ENCODE data around the gene PLCD4.

Gene PLCD4

DNA sequence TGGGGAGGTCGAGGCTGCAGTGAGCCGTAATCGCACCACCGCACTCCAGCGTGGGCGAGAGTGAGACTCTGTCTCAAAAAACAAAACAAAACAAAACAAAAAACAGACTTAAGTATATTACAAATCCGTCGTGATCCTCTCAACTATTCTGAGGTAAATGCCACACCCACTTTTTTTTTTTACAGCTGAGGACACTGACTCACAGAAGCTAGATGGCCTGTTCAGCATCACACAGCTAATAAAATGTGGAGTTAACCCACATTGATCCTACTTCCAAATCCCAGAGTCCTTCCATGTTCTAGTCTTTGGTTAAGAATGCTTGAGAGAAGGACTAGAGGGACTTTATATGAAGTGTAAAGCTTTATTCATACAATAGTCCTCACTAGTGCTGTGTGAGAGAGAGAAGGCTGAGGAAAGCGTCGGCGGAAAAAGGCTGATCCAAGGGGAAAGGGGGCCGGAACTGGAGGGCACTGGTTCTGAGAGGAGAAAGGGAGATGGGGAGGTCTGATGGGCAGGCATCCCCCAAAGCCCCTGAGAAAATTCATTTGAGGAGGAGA lies 63.5 kb downstream of the PLCD4 start:
- DNase-seq: no peak

DNA sequence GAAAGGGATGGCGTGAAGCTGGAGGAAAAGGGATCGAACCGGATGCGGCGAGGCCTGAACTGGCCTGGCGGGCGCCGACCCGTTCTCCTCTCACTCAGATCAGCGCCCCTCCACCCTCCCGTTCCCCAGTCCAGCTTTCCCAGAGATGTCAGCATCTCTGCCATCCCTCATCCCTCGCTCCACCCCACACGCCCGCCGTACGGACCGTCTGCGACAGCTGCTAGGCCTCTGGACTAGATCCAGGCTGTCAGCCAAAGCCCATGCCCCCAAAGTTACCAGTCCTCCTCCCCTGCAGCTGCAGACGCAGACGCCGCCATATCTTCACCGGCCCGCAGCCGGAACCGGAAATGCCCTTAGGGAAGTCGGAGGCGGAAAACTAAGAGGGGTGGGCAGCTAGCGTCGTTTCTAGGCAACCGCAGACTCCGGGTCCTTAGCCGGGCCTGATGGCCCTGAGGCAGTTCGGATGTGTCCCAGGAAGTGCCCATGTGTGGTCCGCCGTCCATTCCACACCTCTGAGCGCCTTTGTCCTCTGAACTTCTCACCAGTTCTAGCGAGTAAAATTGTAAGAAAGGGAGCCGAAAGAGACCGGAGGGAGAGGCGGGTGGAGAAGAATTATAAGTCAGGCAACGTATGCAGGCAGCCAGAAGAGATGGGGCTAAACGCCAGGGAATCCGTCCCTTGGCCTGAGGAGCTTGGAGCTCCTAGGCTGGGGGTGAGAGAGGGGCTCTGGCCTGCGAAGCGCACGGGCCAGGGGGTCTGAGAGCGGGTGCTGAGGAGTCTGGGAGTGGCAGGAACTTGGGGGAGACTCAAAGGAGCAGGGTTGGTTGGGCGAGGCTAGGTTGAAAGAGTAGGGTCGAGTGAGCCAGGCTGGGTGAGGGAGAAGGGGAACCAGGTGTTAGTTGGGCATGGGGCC lies 64.2 kb downstream of the PLCD4 start, which contains the start of the genes RNF25 and STK36:
RNF25 (minus strand) TSS at position 349 of the 913 bp plus-strand sequence; CDS start at position 317, 32 bp downstream.
STK36 (plus strand) TSS at position 433 of the 913 bp plus-strand sequence. CDS start 744 bp downstream, outside the sequence.
- peak; percentile 90 for DNase-seq

DNA sequence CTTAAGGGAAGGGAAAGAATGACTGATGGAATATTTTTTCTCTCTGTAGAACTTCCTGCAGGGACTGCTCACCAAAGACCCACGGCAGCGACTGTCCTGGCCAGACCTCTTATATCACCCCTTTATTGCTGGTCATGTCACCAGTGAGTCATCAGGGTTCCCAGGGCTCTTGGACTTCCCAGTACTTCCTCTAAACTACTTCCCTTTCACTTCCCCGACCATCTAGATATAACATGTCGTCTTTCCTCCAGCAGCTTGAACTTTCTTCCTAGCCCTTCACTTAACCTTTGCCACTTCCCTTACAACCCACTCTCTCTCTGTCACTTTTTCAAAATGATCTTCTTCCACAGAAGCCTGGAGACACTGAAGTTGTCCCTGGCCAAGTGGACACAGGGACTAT lies 71.4 kb downstream of the PLCD4 start:
- DNase-seq: no peak

DNA sequence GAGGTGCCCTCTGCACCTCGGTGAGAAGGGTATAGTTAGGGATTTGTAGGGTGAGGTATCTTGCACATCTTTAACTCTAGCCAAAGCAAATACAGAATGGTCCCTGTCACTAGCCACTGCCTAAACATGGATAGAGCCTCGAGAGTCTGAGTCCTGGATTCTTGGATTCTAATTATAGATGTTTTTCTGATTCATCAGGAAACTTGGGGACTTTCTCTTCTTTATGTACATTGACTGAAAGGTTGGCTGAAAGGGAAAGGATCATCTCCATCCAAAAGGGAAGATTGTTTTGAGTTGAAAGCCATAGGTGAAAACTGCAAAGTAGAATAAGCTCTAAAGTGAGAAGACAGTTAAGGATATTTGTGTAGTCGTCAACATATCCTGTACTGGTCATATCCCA lies 72.4 kb downstream of the PLCD4 start:
- DNase-seq: no peak
